Measurements from ENCODE around the gene APELA. TPM values are rescaled to one million over a fixed set of nuclear protein-coding genes. Genes with fewer than 3 reads are reported as not detected.

The APELA gene, protein sequence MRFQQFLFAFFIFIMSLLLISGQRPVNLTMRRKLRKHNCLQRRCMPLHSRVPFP
- not detected in 2 replicates for total RNA-seq

DNA sequence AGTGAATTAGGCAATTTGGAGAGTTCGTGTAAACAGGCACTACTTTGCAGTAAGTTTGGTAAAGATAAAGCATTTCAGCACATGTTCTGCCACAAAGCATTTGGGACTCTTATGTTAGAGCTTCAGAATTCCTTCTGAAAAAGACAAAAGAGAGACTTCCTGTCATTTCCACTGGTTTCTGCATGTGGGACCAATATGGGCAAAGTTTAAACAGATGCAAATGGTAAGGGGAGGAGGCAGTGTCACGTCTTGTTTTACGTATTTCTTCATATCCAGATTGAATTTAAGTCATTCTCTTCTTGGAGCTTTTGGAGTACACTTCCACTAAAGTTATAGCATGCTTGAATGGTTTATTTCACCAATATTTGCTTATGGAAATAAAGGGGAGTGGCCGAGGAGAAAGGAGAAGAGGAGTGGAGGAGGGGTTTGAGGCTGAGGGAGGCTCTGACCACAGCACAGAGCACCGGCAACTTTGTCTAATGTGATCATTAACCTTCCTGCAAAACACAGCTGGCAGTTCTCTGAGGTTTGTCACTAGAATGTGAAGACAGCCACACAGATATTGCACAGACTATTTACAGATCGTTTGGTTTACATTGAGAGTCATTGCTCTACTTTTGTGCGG, at the start of gene APELA:
Gene APELA, plus strand, starts transcription at position 479 of the 625 bp plus-strand sequence. CDS start 154 bp downstream, outside the sequence.
- DNase-seq, result no peak
- H3K36me3 Mint-ChIP-seq (ENCODE audit: low read depth), result no peaks in the 10 kb centered on the region
- ATAC-seq (ENCODE audit: low read depth), result no peak
- H3K4me3 Mint-ChIP-seq, result no peak within 1 kb of the TSS
- H3K27ac Mint-ChIP-seq, result no peak within 1 kb of the TSS
- TF ChIP-seq, protein P1, sequence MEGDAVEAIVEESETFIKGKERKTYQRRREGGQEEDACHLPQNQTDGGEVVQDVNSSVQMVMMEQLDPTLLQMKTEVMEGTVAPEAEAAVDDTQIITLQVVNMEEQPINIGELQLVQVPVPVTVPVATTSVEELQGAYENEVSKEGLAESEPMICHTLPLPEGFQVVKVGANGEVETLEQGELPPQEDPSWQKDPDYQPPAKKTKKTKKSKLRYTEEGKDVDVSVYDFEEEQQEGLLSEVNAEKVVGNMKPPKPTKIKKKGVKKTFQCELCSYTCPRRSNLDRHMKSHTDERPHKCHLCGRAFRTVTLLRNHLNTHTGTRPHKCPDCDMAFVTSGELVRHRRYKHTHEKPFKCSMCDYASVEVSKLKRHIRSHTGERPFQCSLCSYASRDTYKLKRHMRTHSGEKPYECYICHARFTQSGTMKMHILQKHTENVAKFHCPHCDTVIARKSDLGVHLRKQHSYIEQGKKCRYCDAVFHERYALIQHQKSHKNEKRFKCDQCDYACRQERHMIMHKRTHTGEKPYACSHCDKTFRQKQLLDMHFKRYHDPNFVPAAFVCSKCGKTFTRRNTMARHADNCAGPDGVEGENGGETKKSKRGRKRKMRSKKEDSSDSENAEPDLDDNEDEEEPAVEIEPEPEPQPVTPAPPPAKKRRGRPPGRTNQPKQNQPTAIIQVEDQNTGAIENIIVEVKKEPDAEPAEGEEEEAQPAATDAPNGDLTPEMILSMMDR (IDR thresholded peaks at IDR 0.05), result no peak
- POLR2A ChIA-PET, result no interaction called here
- peaks cover 4% of the 10 kb centered on the region for H3K4me1 Mint-ChIP-seq
- H3K9me3 Mint-ChIP-seq, result peaks cover 2% of the 10 kb centered on the region
- intact Hi-C loops (cut with micrococcal nuclease), result no loop called here
- CTCF ChIA-PET, result no interaction called here
- peaks cover 3% of the 10 kb centered on the region for H3K27me3 Mint-ChIP-seq

DNA sequence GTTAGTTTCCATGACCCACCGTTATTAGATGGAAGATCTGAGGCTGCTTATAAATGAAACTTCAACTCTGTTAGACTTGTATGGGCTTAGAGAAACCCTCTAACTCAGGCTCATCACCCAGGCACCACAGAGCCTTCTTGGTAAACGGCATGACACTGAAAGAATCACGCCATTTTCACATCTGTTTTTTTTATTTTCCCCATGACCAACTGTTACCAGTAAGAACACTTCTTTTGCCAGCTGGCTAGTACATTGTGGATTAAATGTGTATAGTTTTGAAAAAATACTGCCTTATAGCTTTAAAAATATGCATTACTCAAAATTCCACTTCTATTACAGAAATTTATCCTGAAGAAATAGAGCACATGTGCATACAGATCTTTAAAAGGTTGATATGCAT, 48.0 kb upstream of the APELA start:
- TF ChIP-seq, protein P1 (IDR thresholded peaks at IDR 0.05), result no peak
- Mint-ChIP-seq H3K4me1 (no peaks in the 10 kb centered on the region), H3K27me3 (peaks cover 1% of the 10 kb centered on the region), H3K36me3 (ENCODE audit: low read depth) (no peaks in the 10 kb centered on the region), H3K4me3 (no peak overlapping the region), H3K9me3 (no peaks in the 10 kb centered on the region), H3K27ac (no peak overlapping the region)
- POLR2A ChIA-PET, result no interaction called here
- ATAC-seq (ENCODE audit: low read depth), result no peak
- CTCF ChIA-PET, result no interaction called here
- intact Hi-C loops (cut with micrococcal nuclease), result no loop called here
- no peak for DNase-seq

DNA sequence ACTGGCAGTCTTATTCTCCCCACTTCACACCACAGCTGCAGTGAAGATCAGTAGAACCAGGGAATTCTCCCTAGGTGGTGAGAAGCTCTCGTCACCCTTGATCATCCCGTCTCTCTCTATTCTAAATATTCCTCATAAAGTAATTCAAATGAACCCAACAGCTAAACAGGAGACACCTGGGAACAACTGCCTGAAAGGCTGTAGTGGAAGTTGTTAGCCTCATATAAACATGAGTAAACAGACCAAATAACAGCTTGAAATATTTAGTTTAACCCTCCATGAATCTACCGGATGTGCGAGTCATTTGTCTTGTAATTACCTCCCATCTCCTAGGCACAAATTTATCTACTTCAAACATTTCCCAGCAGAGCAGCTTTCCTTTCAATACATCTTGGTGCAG, 30.4 kb upstream of the APELA start:
- POLR2A ChIA-PET, result no interaction called here
- DNase-seq (no peak), ATAC-seq (ENCODE audit: low read depth) (no peak)
- Mint-ChIP-seq H3K27ac (no peak overlapping the region), H3K4me1 (no peaks in the 10 kb centered on the region), H3K4me3 (no peak overlapping the region), H3K27me3 (no peaks in the 10 kb centered on the region), H3K9me3 (no peaks in the 10 kb centered on the region), H3K36me3 (ENCODE audit: low read depth) (no peaks in the 10 kb centered on the region)
- CTCF ChIA-PET, result no interaction called here
- TF ChIP-seq, protein P1 (IDR thresholded peaks at IDR 0.05), result no peak
- intact Hi-C loops (cut with micrococcal nuclease), result no loop called here

DNA sequence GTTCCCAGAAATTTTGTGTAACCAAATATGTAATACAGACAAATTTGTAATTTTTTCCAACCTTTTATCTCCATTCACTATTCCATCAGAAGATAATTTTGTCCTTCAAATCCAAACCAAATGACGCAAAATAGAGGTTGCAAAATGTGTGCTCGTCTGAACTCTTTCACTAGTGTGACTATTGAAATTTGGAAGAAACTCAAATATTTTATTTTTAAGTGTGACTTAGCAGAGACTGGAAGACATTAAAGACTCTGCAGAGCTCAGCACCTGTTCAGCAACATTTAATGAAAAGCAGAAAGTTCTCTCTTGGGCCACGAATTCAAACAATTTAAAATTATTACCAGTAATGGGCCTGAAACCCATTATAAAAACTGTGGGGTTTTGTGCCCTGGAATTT, 30.0 kb upstream of the APELA start:
- CTCF ChIA-PET, result no interaction called here
- Mint-ChIP-seq H3K9me3 (no peaks in the 10 kb centered on the region), H3K4me1 (no peaks in the 10 kb centered on the region), H3K27me3 (no peaks in the 10 kb centered on the region), H3K36me3 (ENCODE audit: low read depth) (no peaks in the 10 kb centered on the region), H3K27ac (no peak overlapping the region), H3K4me3 (no peak overlapping the region)
- TF ChIP-seq, protein P1 (IDR thresholded peaks at IDR 0.05), result no peak
- POLR2A ChIA-PET, result no interaction called here
- intact Hi-C loops (cut with micrococcal nuclease), result no loop called here
- DNase-seq, result no peak
- no peak for ATAC-seq (ENCODE audit: low read depth)

DNA sequence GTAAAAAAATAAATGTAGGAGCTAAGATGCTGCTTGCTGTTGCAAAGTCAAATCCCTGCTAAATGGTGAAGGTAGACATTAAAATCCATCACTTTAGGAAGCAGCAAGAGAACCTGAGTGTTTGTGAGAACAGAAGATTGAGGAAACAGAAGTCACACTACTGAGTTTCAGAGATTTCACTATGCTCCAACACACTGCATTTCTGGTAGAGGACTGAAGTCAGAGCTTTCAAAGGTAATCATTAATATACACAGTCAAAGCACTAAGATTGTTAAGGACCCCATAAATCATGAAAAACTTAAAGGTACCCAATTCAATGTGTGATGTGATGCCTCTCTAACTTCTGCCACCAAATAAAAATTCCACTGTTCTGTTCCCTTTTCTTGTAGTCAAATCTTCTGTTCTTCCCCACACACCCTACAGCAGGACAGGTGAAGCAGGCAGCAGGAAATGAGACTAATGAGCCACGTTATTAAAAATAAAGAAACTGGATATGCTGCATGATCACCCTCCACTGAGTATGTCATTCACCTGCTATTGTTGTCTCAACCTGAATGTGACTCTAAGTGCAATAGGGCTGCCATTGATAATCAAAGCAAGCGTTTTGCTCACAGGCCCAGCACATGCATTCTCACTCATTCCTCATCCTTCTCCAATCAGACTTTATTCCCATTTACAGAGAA, 28.9 kb upstream of the APELA start:
- ATAC-seq (ENCODE audit: low read depth) (no peak), DNase-seq (no peak)
- H3K27me3 Mint-ChIP-seq, result no peaks in the 10 kb centered on the region
- no peaks in the 10 kb centered on the region for H3K9me3 Mint-ChIP-seq
- no peaks in the 10 kb centered on the region for H3K36me3 Mint-ChIP-seq (ENCODE audit: low read depth)
- POLR2A ChIA-PET, result no interaction called here
- CTCF ChIA-PET, result no interaction called here
- H3K27ac Mint-ChIP-seq, result no peak overlapping the region
- H3K4me1 Mint-ChIP-seq, result no peaks in the 10 kb centered on the region
- no peak overlapping the region for H3K4me3 Mint-ChIP-seq
- intact Hi-C loops (cut with micrococcal nuclease), result no loop called here
- TF ChIP-seq, protein P1 (IDR thresholded peaks at IDR 0.05), result no peak
